ENCODE data around the gene MDM2.
A peak's percentile ranks its signal among the peaks of the same experiment; 100 is the strongest.

MDM2 gene

DNA sequence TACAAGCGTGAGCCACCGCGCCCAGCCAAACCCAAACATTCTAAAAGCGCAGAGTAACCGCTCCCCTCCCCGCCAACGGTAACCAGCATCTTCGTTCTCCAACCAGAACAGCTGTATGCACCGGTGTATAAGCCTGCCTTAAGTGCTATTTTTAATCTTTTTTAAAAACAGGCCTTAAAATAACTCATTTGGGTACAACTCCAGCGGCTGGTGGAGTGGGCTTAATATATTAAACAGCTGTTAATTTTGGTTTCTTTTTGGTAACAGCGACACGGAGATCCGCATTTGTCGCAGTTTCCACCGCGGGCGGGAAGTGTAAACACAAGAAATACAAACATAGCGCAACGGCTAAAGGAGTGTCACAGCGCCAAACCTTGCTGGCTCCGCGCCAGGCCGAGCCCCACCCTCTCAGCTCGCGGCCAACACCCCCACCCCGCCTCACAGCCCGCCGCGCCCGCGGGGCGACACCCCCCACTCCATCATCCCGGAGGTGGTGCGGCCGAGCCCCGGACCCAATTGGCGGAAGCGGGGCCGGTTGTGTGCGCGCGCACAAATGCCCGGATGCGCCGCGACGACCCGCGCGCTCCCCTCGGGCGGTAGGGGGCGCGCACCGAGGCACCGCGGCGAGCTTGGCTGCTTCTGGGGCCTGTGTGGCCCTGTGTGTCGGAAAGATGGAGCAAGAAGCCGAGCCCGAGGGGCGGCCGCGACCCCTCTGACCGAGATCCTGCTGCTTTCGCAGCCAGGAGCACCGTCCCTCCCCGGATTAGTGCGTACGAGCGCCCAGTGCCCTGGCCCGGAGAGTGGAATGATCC lies at the start of gene MDM2:
Gene MDM2, plus strand, starts transcription at position 602 of the 812 bp plus-strand sequence. CDS start 301 bp downstream, outside the sequence.
- peak; percentile 98 for DNase-seq (ENCODE audit: low spot score)

DNA sequence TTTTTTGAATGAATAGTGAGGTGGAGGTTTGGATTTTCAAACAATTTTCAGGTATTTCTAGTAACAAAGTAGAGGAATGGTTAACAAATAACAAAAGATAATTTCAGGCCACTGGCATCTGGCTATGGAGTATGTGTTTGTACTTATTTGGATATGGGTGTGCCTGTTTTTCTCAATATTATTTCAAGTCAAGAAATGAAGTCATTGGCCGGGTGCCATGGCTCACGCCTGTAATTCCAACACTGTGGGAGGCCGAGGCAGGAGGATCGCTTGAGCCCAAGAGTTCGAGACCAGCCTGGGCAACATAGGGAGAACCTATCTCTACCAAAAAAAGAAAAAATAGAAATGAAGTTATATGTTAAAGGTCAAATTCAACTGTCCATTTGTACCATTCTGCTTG lies 48.1 kb upstream of the MDM2 start:
- no peak for DNase-seq (ENCODE audit: low spot score)

- DNase-seq (ENCODE audit: low spot score), result no peak
Observed at GRCh38 chr12:68760806-68761441, 47.1 kb upstream of the MDM2 start.

GRCh38 chr12:68761442-68761812 lies 46.5 kb upstream of the MDM2 start:
- no peak for DNase-seq (ENCODE audit: low spot score)

- DNase-seq (ENCODE audit: low spot score), result no peak
Observed at GRCh38 chr12:68761901-68762630, 45.9 kb upstream of the MDM2 start.

DNA sequence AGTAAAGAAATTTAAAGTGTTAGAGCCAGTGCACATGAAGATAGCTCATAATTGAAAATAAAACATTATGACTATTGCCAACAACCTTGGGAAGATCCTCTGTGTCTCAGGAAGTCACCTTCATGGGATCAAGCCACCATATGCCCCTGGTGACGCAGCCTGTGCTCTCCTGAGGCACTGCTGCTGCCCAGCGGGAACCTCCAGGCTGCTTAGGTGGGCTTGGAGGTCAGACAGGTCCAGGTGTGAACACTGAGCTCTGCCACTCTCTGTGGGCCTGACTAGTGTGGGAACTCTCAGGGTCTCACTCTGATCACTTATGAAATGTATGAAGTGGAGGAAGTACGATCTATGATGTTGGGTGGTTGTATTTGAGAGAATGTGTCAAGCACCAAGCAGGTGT lies 45.3 kb upstream of the MDM2 start:
- DNase-seq (ENCODE audit: low spot score), result no peak

DNA sequence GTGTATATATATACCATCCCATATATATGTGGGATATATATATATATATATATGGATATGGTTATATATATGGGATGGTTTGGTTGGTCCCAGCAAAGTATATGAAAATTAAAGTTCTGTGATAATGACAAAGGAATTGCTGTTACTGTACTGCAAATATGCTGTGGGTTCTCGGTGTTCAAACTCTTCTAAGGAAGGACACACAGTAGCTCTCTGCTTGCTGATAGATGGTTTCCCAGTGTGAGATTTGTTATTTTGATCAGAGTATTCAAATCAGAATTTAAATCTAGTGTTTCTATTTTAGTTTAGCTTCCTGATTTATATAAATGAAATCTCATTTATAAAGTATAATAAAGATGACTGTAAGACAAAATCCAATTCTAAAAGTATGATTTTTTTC lies 42.3 kb upstream of the MDM2 start:
- no peak for DNase-seq (ENCODE audit: low spot score)

DNA sequence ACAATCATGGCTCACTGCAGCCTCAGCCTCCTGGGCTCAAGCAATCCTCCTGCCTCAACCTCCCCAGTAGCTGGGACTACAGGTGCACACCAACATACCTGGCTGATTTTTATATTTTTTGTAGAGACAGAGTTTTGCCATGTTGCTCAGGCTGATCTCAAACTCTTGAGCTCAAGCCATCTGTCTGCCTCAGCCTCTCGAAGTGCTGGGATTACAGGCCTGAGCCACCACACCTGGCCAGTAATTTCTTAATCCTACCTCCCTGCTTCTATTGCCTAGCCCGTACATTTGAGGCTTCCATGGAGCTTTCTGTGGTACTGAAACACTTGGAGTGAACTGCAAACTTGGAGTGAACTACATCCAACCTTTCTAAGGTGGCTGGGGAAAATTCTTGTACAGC lies 41.3 kb upstream of the MDM2 start:
- no peak for DNase-seq (ENCODE audit: low spot score)

DNA sequence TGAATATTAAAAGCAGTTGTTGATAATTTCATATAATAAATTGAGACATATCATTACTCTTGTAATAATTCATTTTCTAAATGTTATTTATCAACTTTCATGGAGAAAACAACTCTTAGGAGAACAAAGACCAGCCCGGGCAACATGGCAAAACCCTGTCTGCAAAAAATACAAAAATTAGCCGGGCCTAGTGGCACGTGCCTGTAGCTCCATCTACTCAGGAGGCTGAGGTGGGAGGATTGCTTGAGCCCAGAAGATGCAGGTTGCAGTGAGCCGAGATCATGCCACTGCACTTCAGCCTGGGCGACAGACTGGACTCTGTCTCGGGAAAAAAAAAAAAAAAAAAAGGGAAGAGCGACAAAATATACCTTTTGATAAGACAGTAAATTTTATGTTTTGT lies 40.8 kb upstream of the MDM2 start:
- DNase-seq (ENCODE audit: low spot score), result no peak

DNA sequence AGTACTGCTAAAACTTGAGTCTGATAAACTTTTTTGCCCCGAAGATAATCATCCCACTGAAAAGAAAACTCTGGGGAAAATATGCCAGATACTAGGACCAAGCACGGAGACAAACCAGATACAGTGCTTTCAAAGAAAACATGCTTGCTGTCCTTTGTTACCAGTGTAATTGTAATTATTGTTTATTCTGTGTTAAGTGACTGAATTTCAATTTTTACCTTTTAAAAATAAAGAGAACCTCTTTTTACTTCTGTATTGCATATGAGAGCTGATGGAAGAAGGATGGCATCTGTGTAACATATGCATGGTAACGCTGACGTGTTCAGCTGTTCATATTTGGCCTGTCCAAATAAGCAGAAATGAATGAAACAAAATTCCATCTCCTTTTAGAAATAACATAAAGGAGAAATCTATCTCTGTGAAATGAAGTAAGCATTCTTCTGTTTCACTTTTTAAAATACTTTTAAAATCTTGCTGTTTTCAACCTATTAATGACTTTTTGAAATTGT lies 39.5 kb upstream of the MDM2 start:
- no peak for DNase-seq (ENCODE audit: low spot score)

DNA sequence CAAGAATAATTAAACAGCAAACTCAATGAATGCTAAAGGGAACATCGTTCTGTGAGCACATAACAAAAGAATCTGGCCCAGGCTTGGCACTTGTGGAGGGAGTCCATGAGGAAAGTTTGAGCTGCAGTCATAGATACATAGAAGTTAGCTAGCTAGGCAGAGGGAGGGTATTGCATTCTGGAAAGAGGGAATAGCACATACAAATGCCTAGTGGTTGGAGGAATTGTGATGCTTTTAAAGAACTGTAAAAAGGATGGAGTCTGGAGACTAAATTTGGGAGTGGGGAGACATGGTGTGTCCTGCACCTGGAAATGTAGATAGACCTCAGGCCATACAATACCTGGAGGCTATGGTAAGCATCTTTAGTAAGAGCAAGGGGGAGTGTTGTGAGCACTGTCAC lies 38.0 kb upstream of the MDM2 start:
- DNase-seq (ENCODE audit: low spot score), result no peak

DNA sequence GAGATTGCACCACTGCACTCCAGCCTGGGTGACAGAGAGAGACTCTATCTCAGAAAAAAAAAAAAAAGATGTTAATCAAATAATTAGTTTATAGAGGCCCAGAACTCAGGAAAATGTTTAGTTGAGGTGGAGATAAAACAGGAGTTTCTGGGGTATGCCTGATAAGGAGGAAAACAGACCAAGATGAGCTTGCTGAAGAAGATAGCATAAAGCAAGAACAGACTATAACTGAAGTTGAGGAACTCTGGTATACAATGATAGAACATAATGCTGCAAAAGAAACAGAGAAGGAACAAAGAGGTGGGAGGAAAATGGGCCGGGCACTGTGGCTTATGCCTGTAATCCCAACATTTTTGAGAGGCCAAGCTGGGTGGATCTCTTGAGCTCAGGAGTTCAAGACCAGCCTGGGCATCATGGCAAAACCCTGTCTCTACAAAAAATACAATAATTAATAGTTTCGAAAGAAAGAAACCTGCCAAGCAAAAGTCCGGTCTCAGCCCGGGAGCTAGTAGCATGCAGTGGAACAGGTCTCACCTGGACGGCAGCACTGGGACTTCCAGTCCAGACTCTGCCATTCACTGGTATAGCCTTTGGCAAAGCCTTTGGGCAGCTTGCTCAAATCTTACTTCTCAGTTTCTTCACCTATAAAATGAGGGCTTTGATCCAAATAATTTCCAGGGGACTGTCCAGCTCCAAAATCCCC lies 36.6 kb upstream of the MDM2 start:
- DNase-seq (ENCODE audit: low spot score), result no peak

DNA sequence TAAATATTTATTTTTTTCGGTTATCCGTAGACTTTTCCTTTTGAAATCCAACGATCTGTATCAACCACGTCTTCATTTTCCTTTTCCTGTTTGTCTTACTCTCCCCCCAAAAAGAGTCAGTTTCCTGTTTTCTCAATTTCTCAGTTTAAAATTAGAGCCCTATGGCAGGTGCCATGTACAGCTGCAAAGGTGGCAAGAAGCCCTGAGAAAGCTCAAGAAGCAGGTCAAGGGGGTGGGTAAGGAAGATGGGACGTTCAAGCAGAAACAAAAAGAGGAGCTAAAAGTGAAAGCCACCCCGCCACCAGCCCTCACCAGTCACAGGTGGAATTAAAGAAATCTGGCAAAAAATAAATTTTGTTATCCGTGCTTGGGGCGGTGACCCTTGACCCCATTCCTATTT lies 35.3 kb upstream of the MDM2 start:
- no peak for DNase-seq (ENCODE audit: low spot score)

DNA sequence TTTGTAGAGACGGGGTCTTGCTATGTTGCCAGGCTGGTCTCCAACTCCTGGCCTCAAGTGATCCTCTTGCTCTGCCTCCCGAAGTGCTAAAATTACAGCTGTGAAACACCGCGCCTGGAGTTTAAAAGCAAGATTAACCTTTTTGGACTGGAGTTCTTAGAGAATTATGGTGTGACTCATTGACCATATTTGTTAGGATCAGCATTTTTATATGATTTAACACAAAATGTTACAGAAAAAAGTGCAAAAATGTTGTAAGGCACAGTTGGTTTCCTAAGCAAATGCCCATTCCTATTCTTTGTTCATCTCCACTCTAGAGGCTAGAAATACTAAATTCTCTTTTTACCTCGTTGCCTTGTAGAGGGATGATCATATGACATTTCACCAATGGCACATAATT lies 34.4 kb upstream of the MDM2 start:
- DNase-seq (ENCODE audit: low spot score), result no peak

DNA sequence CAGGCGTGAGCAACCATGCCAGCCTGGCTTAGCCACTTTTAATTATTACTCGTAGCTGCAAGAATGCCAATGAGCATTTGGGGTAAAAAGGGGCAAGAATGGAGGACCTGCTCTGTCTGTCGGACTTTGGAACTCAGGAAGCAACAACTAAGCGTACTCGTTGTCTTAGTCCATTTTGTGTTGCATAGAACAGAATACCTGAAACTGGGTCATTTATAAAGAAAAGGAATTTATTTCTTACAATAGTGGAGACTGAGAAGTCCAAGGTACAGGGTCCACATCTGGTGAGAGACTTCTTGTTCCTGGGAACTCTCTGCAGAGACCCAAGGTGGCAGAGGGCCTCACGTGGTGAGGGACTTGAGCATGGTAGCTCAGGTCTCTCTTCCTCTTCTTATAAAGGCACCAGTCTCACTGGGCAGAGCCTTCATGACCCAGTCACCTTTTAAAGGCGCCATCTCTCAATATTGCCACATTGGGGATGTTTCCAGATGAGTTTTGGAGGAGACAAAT lies 32.8 kb upstream of the MDM2 start:
- DNase-seq (ENCODE audit: low spot score), result no peak

DNA sequence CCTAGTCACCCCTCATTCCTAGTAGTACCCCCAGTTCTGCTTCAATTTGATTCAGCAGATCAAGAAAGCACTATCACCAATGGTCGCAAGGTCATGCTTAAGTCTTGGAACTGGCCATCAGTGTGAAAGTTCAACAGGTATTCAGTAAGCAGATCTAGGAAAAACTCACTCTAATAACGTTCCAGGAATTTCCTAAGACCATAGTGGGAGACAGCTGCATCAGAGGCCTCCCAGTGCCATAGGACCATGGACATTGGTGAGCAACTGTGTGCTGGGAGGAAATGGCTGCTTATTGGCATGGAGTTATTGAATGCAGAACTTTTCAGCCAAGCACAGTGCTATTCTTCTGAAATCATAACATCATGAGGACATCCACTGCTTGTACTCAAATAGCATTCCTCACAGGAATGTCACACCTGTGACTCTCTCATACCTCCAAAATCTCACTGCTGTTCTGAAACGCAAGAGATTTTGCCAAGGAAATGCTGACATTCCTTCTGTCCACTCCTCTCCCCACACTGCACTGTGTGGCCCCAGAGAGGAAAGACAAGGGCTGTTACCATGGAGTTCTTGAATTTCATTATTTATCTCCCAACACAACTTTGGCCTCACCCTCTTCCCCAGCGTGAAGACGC lies 30.9 kb upstream of the MDM2 start:
- DNase-seq (ENCODE audit: low spot score), result no peak

DNA sequence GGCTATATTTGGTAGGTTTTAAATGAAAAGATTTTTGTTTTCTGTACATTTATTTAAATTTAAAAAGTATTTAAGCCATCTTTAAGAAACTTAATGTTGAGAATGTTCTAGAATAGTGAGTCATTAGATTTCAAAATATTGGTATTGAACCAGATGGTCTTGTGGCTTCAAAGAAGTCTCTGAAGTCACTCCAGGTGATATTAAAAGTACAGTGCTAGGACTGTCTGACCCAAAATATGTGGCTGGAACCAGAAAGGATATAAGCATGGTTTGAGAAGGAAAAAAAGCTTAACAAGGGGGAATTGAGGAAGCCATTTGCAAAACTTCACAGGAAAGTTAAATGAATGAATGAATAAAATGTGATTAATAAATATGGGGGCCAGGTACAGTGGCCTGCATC lies 28.7 kb upstream of the MDM2 start:
- no peak for DNase-seq (ENCODE audit: low spot score)

- DNase-seq (ENCODE audit: low spot score), result no peak
Observed at GRCh38 chr12:68780731-68781130, 27.2 kb upstream of the MDM2 start.

DNA sequence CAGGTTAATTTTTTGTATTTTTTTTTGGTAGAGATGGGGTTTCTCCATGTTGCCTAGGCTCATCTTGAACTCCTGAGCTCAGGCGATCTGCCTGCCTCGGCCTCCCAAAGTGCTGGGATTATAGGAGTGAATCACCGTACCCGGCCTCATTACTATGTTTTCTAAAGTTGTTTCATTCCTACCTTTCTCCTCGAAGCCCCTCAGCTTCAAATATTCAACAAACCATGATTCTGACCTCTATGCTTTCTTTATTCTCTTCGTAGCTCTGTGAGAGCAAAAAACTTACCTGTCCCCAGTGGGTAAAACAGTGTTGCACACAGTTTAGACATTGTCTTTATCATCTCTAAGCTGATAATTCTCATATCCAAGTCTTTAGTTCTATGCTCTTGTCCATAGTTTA lies 26.2 kb upstream of the MDM2 start:
- DNase-seq (ENCODE audit: low spot score), result no peak

- DNase-seq (ENCODE audit: low spot score), result no peak
Observed at GRCh38 chr12:68784015-68784414, 24.0 kb upstream of the MDM2 start.

DNA sequence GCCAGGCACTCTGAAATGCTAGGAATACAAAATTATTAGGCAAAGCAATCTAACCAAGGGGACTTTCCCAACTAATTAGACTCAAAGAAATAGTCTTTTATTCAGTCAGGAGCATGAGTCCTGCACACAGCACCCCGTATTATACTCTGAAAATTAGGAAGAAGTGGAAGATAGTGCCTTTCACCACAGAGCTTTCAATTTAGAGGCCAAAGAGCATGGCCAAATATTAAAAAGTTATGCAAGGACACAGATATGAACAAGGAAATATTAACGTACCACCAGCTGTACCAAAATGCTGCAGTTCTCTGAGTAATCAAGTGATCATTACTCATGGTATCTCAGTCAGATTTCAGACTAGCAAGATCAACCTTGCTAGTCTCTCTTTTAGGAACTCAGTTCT lies 22.6 kb upstream of the MDM2 start:
- DNase-seq (ENCODE audit: low spot score), result no peak

DNA sequence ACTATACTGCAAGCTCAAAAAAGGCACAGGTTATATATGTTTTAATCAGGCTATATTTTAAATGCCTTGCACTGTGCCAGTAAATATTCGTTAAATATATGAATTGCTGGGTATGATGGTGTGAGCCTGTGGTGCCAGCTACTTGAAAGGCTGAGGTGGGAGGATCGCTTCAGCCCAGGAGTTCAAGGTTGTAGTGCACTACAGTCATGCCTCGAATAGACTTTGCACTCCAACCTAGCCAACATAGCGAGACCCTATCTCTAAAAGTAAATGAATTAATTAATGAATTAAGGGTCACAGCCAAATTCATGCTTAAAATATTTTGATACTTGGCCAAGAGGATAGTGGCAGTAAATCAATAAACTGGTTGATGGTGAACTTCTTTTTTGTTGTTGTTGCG lies 22.2 kb upstream of the MDM2 start:
- no peak for DNase-seq (ENCODE audit: low spot score)

All from activated CD4-positive, alpha-beta T cell treated with anti-CD3 and anti-CD28 coated beads, Interleukin-2, Interleukin-4, amounts not matched to agents 100 ng/mL and 50 ng/mL, durations not matched to agents 16 hours and 8 hours (primary cell).